Uterus (tissue), 4 donors: Measurements from ENCODE around the gene FMN1. TPM values are rescaled to one million over a fixed set of nuclear protein-coding genes. Genes with fewer than 3 reads are reported as not detected.
A peak's percentile ranks its signal among the peaks of the same experiment; 100 is the strongest.

Experiments used
- DNase-seq, 2 donors: peaks; one replicate each; pipeline ENCODE4 v3.0.0-alpha.2; 2019 to 2020
- H3K27ac ChIP-seq, 2 donors: fragments of 200-600 bp; sonication (generic); 1 replicate in 1 of 2; 2 replicates in 1 of 2; pipeline ENCODE4 v1.5.1; 2016 to 2018
- H3K27me3 ChIP-seq, 2 donors: fragments of 200-600 bp; sonication (generic); one replicate each; pipeline ENCODE4 v1.5.1; 2018 to 2019; ENCODE audit warnings: control low read depth in 1 of 2
- H3K36me3 ChIP-seq, 2 donors: fragments of 200-600 bp; sonication (generic); one replicate each; pipeline ENCODE4 v1.5.1; 2019; ENCODE audit warnings: control low read depth in 1 of 2
- H3K4me1 ChIP-seq, 2 donors: fragments of 200-600 bp; sonication (generic); one replicate each; pipeline ENCODE4 v1.5.1; 2018 to 2019; ENCODE audit warnings: control low read depth in 1 of 2
- H3K4me3 ChIP-seq, 2 donors: fragments of 200-600 bp; sonication (generic); 1 replicate in 1 of 2; 2 replicates in 1 of 2; pipeline ENCODE4 v1.5.1; 2018 to 2019; ENCODE audit warnings: mild to moderate bottlenecking in 1 of 2
- H3K9me3 ChIP-seq, 2 donors: fragments of 200-600 bp; sonication (generic); one replicate each; pipeline ENCODE4 v1.5.1; 2019; ENCODE audit warnings: control low read depth in 1 of 2
- CTCF ChIP-seq, 4 experiments: fragments of 200-600 bp in 2 of 4; fragments of 450-650 bp in 2 of 4; sonication (generic) in 2 of 4; IDR thresholded peaks; one replicate each; pipeline ENCODE4 v1.5.1; 2016 to 2019; ENCODE audit warnings: antibody characterized with exemption in 4 of 4, mild to moderate bottlenecking in 2 of 4, moderate library complexity in 1 of 4
- POLR2A ChIP-seq, 2 donors: fragments of 450-650 bp; IDR thresholded peaks; one replicate each; pipeline ENCODE4 v1.6.1; 2016; ENCODE audit warnings: antibody characterized with exemption in 2 of 2, mild to moderate bottlenecking in 1 of 2, moderate library complexity in 1 of 2
- intact Hi-C: fragments of 100-400 bp; cut with DNase I; formaldehyde crosslinking; loops from one replicate; pipeline ENCODE4 v1.15.1; 2023; ENCODE audit warnings: low total_unique reads
- total RNA-seq, 4 donors: library from RNA; depleted of rRNA in 3 of 4; stranded (reverse); fragments of >200 nt in 3 of 4; gene quantifications; one replicate each; pipeline versions ENCODE4 v1.1.0 to v1.2.4, GENCODE V29; 2014 to 2023
- donor health status: DM: yes; HTN: yes; CAD: no.

FMN1 gene
- total RNA-seq, 4 donors from 2014 or later = 1.3 to 9.3 (median 5.0) TPM

GRCh38 chr15:33198541-33198940 lies 4.0 kb upstream of the FMN1 start:
- no peaks in the 10 kb centered on the region for H3K4me1 ChIP-seq

GRCh38 chr15:33197636-33198035 lies 3.1 kb upstream of the FMN1 start:
- no peak for DNase-seq
- intact Hi-C loops = no loop called here
- Histone ChIP-seq H3K4me3 (no peak overlapping the region), H3K27ac (no peak overlapping the region), H3K27me3 (no peaks in the 10 kb centered on the region), H3K4me1 (no peaks in the 10 kb centered on the region), H3K36me3 (no peaks in the 10 kb centered on the region), H3K9me3 (no peaks in the 10 kb centered on the region)
- TF ChIP-seq CTCF (IDR thresholded peaks at IDR 0.05) (no peak), POLR2A (IDR thresholded peaks at IDR 0.05) (no peak)

More at GRCh38 chr15:33198541-33198940, 4.0 kb upstream of the FMN1 start:
- intact Hi-C loops = no loop called here
- DNase-seq = no peak
- TF ChIP-seq CTCF (IDR thresholded peaks at IDR 0.05) (no peak), POLR2A (IDR thresholded peaks at IDR 0.05) (no peak)
- Histone ChIP-seq H3K36me3 (no peaks in the 10 kb centered on the region), H3K9me3 (no peaks in the 10 kb centered on the region), H3K27me3 (no peaks in the 10 kb centered on the region), H3K27ac (no peak overlapping the region), H3K4me3 (no peak overlapping the region)

GRCh38 chr15:33194237-33194636 lies 277 bp downstream of the FMN1 start:
- Histone ChIP-seq H3K4me1 (no peaks in the 10 kb centered on the region), H3K4me3 (peak overlapping the region; percentile 33), H3K9me3 (no peaks in the 10 kb centered on the region), H3K27me3 (no peaks in the 10 kb centered on the region), H3K36me3 (no peaks in the 10 kb centered on the region), H3K27ac (no peak overlapping the region)
- no peak for DNase-seq
- TF ChIP-seq CTCF (IDR thresholded peaks at IDR 0.05) (no peak), POLR2A (IDR thresholded peaks at IDR 0.05) (no peak)
- intact Hi-C loops = no loop called here

GRCh38 chr15:33191591-33191990 lies 2.9 kb downstream of the FMN1 start:
- TF ChIP-seq CTCF (IDR thresholded peaks at IDR 0.05) (no peak), POLR2A (IDR thresholded peaks at IDR 0.05) (no peak)
- Histone ChIP-seq H3K9me3 (no peaks in the 10 kb centered on the region), H3K27me3 (no peaks in the 10 kb centered on the region), H3K4me3 (no peak overlapping the region), H3K36me3 (no peaks in the 10 kb centered on the region), H3K27ac (no peak overlapping the region), H3K4me1 (no peaks in the 10 kb centered on the region)
- DNase-seq = no peak
- intact Hi-C loops = no loop called here

- Histone ChIP-seq H3K27ac (no peak overlapping the region), H3K4me1 (no peaks in the 10 kb centered on the region), H3K36me3 (no peaks in the 10 kb centered on the region), H3K9me3 (no peaks in the 10 kb centered on the region), H3K4me3 (no peak overlapping the region), H3K27me3 (no peaks in the 10 kb centered on the region)
- intact Hi-C loops = no loop called here
- no peak for DNase-seq
- no peak for TF ChIP-seq CTCF (IDR thresholded peaks at IDR 0.05)
Observed at GRCh38 chr15:33190539-33190938, 4.0 kb downstream of the FMN1 start.
